HG03045 (cell line): ENCODE results near the gene TANC1.

ENCODE experiments used
- ATAC-seq: cut with Tn5 transposase; IDR thresholded peaks from one replicate; pipeline ENCODE4 v1.9.1; 2021; ENCODE audit warnings: mild to moderate bottlenecking, moderate library complexity; ENCODE audit not compliant: unreplicated experiment

TANC1 gene

GRCh38 chr2:159243529-159243928, 275.1 kb downstream of the TANC1 start:
- no peak for ATAC-seq

GRCh38 chr2:159246325-159246988, 278.0 kb downstream of the TANC1 start:
- no peak for ATAC-seq

GRCh38 chr2:159249990-159250715, 281.7 kb downstream of the TANC1 start:
- no peak for ATAC-seq

DNA sequence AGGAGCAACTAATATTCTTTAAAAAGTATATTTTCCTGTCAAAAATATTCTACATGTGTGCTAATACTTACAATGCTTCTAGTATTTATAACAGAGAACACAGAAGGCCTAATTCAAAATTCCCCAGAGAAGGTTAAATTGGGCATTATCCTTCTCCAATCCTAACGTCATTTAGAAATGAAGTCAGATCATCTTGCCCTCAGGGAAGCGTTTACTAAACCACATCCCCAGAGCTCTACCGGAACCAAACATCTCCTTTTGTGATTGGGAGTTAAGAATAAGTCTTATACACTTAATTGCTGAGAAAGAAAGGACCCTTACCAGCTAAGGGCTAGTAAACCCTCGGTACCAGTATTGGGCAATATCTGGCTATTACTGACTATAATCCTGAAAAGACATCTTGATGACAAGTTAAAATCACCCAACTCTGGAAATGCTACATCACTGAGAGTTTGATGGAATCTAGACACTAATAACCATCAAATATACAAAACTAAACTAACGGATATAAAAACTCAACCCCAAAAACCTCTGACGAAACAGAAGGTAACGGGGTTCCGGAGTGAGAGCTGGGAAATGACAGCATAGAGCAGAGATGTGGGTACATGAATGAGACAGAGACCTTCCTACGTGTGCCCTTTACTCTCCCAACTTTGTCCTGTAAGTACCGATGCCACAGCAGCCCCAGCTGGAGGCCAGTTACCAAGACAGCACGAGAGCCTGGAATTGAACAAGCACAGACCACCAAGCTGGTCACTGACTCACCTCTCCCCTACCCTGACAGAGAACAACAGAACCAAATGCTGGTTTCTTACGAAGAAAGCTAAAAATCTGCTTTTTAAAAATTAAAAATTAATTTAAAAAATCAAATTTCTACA, 283.1 kb downstream of the TANC1 start:
- no peak for ATAC-seq

GRCh38 chr2:159252905-159253304, 284.5 kb downstream of the TANC1 start:
- ATAC-seq, result no peak

GRCh38 chr2:159256159-159256558, 287.7 kb downstream of the TANC1 start:
- ATAC-seq, result no peak

- no peak for ATAC-seq
Observed at GRCh38 chr2:159262226-159262625, 293.8 kb downstream of the TANC1 start.

DNA sequence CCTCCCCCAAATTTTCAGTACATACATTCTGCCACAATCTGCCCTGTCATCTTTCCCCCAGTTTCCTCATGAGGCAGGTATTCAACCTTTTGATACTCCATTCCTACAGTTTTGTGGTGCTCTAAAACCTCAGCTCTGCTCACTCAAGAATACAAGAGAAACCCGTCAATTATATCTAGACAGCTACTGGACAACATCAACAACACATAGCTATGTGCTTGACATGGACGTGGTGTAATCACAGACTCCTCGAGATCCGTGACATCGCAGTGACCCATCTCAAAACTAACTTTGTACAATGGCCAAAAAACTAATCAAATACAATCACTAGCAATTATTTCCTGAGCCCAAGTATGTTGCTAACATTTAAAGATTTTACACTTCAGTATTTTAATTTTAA, 294.5 kb downstream of the TANC1 start:
- no peak for ATAC-seq

GRCh38 chr2:159265171-159265576, 296.7 kb downstream of the TANC1 start:
- no peak for ATAC-seq

- ATAC-seq, result no peak
Observed at GRCh38 chr2:159266554-159266953, 298.1 kb downstream of the TANC1 start.

DNA sequence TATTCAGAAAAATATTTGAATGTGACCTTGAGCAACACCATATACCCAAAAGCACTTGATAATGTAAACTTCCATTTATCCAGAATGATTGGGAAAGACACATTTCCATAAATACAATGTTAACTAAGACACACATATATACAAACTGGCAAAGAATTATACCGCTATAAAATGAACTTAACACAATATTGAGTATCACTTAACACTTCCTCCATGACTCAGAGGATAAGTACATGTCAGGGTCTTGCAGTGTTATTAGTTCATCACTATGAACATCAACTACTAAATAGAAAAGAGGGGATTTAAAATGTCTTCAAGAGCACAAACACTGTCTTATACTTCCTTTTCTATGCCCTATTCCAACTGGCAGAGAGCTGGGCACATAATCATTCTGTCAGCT, 299.5 kb downstream of the TANC1 start:
- no peak for ATAC-seq

- ATAC-seq, result no peak
Observed at GRCh38 chr2:159270744-159271379, 302.4 kb downstream of the TANC1 start.

DNA sequence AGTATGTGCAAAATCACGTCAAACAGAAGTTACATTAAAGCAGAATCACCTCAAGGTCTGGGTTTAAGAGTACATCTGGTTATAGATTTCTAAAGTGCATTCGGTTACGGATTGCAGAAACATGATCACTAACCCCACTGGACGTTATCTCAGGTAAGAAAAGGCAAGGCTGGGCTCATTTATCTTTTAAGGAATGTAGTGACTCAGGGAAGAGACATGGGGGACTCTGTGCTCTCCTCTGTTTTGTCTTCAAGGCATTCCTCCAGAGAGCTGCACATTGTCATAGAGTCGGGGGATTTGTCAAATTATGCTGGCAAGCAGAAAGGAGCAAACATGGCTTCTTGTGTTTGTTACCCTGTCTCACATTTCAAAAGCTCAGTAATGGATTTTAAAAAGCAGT, 303.7 kb downstream of the TANC1 start:
- ATAC-seq, result no peak

GRCh38 chr2:159275111-159275510, 306.7 kb downstream of the TANC1 start:
- ATAC-seq, result no peak

GRCh38 chr2:159279700-159280099, 311.3 kb downstream of the TANC1 start:
- ATAC-seq, result no peak

GRCh38 chr2:159281002-159281401, 312.6 kb downstream of the TANC1 start:
- no peak for ATAC-seq
